ENCODE data around the gene PRDM5.

DNA sequence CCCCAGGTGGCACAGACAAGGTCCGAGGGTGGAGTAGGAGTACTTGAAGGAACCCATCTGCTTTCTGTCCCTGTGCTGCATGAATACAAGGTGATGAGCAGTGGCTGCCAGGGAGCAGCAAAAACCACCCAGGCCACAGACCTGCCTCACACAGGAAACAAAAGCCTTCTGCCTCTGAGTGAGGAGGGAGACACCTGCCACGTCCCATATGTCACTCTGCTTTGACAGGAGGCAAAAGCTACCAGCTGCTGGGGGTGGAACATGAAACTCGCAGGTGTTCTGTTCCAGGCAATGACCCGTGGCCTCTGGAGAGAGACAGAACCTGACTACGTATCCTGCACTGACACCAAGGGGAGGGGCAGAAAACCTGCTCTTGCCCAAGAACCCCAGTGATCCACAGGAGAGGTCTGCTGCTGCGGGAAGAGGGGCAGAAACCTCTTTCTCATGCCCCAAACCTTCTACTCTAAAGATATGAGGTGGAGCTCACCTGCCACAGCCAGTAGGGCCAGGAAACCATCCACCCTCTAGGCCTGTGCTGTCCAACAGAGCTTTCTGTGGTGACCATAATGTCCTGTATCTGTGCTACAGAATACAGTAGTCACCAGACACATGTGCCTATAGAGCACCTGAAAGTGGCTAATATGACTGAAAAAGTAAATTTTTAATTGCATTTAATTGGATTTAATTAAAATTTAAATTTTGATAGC is 172.9 kb downstream of the PRDM5 start:
- TF ChIP-seq RAD21 (conservative IDR thresholded peaks at IDR 0.05): no peak
- TF ChIP-seq CTCF (IDR thresholded peaks at IDR 0.05; ENCODE audit: poor library complexity, severe bottlenecking): no peak
- no peak for TF ChIP-seq EZH2 (IDR thresholded peaks at IDR 0.05; ENCODE audit: borderline replicate concordance, insufficient read depth, low read length, poor library complexity, severe bottlenecking)
- TF ChIP-seq POLR2AphosphoS5 (IDR thresholded peaks at IDR 0.05): no peak
- TF ChIP-seq MXI1 (conservative IDR thresholded peaks at IDR 0.05; ENCODE audit: poor library complexity, severe bottlenecking): no peak
- TF ChIP-seq REST (IDR thresholded peaks at IDR 0.05; ENCODE audit: borderline replicate concordance): no peak
- TF ChIP-seq SMC3 (conservative IDR thresholded peaks at IDR 0.05; ENCODE audit: poor library complexity): no peak
- TF ChIP-seq EP300 (conservative IDR thresholded peaks at IDR 0.05; ENCODE audit: poor library complexity, severe bottlenecking): no peak
- TF ChIP-seq TAF1 (IDR thresholded peaks at IDR 0.05; ENCODE audit: low read depth): no peak
